Fibroblast of upper back skin (primary cell): ENCODE data around the gene CTSW.
"Not testable (repeated sequence)": the region's sequence is repeated elsewhere in the genome, so short reads cannot be mapped to it uniquely, and the experiment has no call there.

Experiments used
- DNase-seq: peaks from one replicate; pipeline ENCODE4 v3.0.0-alpha.2; 2013

CTSW gene

DNA sequence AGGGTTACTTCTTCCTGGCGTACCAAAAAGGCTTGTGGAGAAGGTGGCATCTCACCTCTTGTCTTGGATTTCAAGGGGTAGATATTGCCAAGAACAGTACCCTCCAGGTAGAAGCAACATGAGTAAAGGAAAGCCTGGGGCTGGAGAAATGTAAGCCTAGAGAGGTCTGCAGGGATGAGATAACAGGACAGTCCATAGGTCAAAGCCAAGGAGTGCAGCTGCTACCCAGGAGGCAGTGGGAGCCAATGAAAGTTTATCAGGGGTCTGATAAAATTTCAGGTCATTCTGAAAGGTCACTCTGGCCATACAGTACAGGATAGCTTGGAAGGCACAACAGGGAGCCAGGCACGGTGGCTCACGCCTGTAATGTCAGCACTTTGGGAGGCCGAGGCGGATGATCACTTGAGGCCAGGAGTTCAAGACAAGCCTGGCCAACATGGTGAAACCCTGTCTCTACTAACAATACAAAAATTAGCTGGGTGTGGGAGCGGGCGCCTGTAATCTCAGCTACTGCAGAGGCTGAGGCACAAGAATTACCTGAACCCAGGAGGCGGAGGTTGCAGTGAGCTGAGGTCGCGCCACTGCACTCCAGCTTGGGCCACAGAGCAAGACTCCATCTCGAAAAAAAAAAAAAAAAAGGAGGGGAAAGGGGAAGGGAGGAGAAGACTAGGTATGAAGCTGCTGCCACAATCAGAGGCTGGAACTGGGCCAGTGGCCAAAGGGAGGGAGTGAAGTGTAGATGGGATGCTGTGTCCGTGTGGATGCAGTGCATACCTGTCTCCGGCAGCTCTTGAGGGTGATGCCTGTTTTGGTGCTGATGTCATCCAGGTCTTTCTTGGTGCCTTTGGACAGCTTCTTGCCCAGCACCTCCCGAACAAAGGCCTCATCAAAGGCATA lies 7.4 kb downstream of the CTSW start:
- no peak for DNase-seq

- DNase-seq = no peak
Measured at GRCh38 chr11:65887723-65888162, 8.1 kb downstream of the CTSW start.

DNA sequence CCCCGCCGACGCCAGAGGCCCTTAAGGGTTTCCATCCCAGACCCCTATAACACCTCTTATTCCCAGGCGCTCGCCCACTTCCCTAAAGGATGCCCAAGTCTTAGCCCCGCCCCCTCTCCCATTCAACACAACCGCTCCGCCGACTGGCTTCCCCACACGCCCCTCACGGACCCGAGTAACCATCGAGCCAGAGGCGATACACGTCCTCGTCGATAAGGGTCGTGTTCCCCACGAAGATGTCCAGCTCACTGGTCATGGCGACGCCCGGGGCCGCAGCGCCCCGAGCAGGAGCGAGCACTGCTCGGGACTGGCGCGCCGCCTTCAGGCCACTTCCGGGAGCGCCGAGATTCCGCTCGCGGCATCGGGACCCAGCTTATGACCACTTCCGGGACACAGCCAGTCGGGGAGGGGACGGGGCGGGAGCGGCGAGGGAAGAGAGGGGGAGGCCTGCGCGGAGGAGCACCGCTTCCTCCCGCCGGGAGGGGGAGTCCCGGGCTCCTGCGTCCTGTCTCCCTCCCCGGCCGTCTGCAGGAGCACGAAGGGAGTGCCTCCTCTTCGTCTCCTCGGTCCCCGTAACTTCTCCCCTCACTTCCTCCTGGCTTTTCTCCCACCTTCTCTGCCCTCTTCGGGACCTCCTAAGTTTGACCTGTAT lies 8.7 kb downstream of the CTSW start, which contains the start of gene FIBP:
Gene FIBP, minus strand, starts transcription at position 309 of the 652 bp plus-strand sequence. Its CDS starts 53 bp downstream, at position 256.
- peak; percentile 97 for DNase-seq

GRCh38 chr11:65890324-65891218 lies 10.9 kb downstream of the CTSW start, which contains the start of gene CCDC85B:
CCDC85B (plus strand) TSS chr11:65890673; CDS start chr11:65890784, 111 bp downstream.
- DNase-seq = peak; percentile 95

DNA sequence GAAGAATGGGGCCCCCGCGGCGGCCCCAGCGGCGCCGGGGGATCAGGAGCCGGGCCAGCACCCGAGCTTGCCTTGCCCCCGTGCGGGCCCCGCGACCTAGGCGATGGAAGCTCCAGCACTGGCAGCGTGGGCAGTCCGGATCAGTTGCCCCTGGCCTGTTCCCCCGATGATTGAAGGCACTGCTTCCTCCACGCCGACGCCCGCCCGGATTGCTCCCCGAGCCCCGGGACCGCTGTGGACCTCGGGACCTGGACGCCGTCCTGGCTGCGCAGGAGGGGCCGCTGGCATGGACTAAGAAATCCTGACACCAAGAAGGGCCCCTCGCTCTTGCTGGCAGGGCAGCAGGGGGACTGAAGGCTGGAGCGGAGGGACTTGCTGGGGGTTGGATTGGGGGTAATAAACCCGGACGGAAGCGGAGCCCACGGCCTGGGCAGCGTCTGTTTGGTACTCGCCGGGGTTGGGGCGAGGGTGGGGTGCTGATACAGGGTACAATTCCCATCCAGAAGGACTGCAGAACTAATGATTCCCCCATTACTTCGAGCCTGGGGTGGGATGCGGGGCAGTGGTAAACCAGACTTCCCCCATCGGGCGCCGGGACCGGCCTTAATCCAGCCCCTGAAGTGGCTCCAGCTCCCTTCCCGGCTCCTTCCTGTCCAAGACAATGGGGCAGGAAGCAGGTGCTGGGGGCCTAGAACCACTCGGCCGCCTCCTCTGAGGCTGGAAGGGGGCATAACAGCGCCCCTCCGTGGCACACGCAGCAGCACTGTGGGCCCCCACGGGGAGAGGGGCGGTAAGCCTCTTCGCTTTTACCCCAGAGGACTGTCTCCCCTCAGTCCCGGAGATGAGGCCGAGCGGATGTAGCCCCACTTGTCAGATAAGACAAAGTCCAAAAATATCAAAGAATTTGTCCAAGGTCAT lies 11.8 kb downstream of the CTSW start:
- no peak for DNase-seq

DNA sequence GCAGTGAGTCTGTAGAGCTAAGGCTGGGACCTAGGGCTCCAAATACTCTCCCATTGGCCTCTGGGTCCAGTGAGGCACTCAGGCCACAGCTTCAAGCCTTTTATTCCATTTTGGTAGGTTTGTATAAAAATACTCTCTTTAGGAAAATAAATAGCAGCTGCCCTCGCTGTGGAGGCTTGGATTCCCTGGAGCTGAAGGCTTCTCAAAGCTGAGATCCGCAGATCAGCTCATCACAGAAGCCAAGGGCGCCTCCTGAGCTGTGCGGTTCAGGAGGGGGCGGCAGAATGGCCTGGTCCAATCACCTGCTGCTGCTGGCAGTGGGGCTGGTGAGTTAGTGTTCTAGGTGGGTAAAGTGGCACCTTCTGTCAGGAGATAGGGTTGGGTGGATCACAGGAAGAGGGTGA lies 12.5 kb downstream of the CTSW start:
- DNase-seq = not testable (repeated sequence)

- DNase-seq = no peak
Measured at GRCh38 chr11:65892661-65893317, 13.2 kb downstream of the CTSW start.

- DNase-seq = no peak
Measured at GRCh38 chr11:65894034-65894591, 14.5 kb downstream of the CTSW start.

DNA sequence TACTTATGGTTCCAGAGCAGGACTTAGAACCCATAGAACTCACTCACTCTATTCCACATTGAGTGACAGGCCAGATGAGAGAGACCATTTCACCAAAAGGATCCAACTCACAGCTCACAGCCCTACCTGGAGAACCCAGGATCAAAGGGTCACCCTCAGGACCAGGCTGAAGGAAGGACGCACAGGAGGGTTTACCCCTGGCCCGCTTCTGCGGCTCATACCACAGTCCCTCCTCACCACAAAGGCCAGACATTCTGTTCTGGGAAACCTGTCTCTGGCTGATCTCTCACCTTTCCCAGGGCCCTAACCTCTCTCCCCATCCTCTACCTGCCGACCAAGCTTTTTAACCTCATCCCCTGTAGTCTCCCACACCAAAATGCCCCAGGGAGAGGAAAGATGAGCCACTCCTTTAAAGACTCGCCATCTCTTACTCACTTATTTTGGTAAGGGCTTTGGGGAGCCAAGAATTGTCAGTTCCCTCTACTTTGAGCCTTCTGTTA lies 15.9 kb downstream of the CTSW start:
- no peak for DNase-seq

- DNase-seq = no peak
Measured at GRCh38 chr11:65896034-65896999, 16.7 kb downstream of the CTSW start.

DNA sequence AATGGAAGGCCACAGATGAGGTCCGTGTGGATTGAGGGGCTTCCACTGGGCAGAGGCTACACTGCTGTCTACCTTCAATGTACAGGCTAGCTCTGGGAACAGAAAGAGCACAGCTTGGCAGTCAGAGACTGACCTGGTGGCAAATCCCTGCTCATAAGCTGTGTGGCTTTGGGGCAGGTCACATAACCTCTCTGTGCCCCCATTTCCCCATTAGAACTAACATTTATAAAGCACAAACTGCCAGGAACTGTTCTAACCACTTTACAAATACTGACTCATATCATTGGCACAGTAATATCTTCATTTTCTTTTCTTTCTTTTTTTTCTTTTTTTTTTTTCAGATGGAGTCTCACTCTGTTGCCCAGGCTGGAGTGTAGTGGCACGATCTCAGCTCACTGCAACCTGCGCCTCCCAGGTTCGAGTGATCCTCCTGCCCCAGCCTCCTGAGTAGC lies 17.4 kb downstream of the CTSW start:
- DNase-seq = no peak

- DNase-seq = no peak
Measured at GRCh38 chr11:65898656-65899355, 19.2 kb downstream of the CTSW start.

- DNase-seq = peak; percentile 76
Measured at GRCh38 chr11:65899356-65900124, 19.9 kb downstream of the CTSW start.

- peak; percentile 93 for DNase-seq
Measured at GRCh38 chr11:65900125-65900898, 20.7 kb downstream of the CTSW start, which contains the start of gene FOSL1. FOSL1 (minus strand) TSS chr11:65900388; CDS start chr11:65900339, 49 bp downstream.

DNA sequence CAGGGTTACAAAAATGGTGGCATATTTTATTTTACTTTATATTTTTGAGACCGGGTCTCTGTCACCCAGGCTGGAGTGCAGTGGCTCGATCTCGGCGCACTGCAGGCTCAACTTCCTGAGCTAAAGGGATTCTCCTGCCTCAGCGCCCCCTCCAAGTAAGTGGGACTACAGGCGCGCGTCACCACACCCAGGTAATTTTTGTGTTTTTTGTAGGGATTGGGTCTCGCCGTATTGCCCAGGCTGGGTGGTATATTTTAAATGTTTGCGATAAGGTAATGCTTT lies 21.2 kb downstream of the CTSW start:
- DNase-seq = no peak

DNA sequence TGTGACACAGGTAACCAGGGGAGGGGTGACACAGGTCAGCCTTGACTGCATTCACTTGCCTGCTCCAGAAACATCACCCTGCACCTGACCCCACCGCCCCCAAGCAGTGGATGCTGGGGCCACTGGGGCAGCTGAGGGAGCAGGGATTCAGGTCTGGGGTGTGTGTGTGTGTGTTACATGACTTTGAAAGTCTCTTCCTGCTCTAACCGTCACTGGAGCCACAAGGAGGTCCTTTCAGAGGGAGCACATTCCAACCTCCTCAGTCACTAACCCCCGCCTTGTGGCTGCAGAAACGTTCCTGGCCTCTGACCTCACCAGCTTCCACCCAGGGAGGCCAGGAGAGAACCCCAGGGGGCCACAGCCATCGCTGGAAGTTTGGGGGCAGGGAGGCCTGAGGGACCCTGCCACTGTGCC lies 23.4 kb downstream of the CTSW start:
- peak; percentile 89 for DNase-seq

DNA sequence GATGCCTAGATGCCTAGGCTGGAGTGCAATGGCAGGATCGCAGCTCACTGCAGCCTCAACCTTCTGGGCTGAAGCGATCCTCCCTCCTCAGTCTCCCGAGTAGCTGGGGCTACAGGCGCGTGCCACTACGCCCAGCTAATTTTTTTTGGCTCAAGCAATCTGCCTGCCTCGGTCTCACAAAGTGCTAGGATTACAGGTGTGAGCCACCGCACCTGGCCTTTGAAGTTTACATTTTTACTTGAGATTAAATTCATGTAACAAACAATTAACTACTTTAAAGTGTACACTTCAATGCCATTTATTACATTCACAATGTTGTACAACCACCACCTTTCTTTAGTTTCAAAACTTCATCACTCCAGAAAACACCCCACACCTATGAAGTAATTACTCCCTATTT lies 24.1 kb downstream of the CTSW start:
- DNase-seq = no peak
